BLaER1 (cell line): Measurements from ENCODE around the gene MED16.
"Not testable (repeated sequence)": the region's sequence is repeated elsewhere in the genome, so short reads cannot be mapped to it uniquely, and the experiment has no call there.

Experiments used
- H3K27ac ChIP-seq: shearing (Covaris generic); formaldehyde crosslinking; 2 replicates; pipeline ENCODE4 v1.8.1; 2022
- H3K27me3 ChIP-seq: shearing (Covaris generic); formaldehyde crosslinking; 2 replicates; pipeline ENCODE4 v1.8.1; 2022
- H3K36me3 ChIP-seq: shearing (Covaris generic); formaldehyde crosslinking; 2 replicates; pipeline ENCODE4 v1.8.1; 2022
- H3K4me1 ChIP-seq: shearing (Covaris generic); formaldehyde crosslinking; 2 replicates; pipeline ENCODE4 v1.8.1; 2022
- H3K4me2 ChIP-seq: shearing (Covaris generic); formaldehyde crosslinking; 2 replicates; pipeline ENCODE4 v1.8.1; 2022
- H3K4me3 ChIP-seq: shearing (Covaris generic); formaldehyde crosslinking; 2 replicates; pipeline ENCODE4 v1.8.1; 2022
- H3K9ac ChIP-seq: shearing (Covaris generic); formaldehyde crosslinking; 2 replicates; pipeline ENCODE4 v1.8.1; 2022
- H3K9me3 ChIP-seq: shearing (Covaris generic); formaldehyde crosslinking; 2 replicates; pipeline ENCODE4 v1.8.1; 2022
- H4K20me1 ChIP-seq: shearing (Covaris generic); formaldehyde crosslinking; 2 replicates; pipeline ENCODE4 v1.8.1; 2022
- Cebpa-rat ChIP-seq: shearing (Covaris generic); IDR thresholded peaks from 2 replicates; pipeline ENCODE4 v1.8.1; 2022

The MED16 gene

GRCh38 chr19:881385-882071 is 11.5 kb downstream of the MED16 start:
- H3K9ac ChIP-seq = no peak overlapping the region
- no peaks in the 10 kb centered on the region for H3K27me3 ChIP-seq
- H3K9me3 ChIP-seq = no peaks in the 10 kb centered on the region
- TF ChIP-seq Cebpa-rat = no peak
- H3K4me2 ChIP-seq = no peak overlapping the region
- peaks cover 39% of the 10 kb centered on the region for H4K20me1 ChIP-seq
- H3K27ac ChIP-seq = no peak overlapping the region
- peaks cover 84% of the 10 kb centered on the region for H3K36me3 ChIP-seq
- no peaks in the 10 kb centered on the region for H3K4me1 ChIP-seq
- no peak overlapping the region for H3K4me3 ChIP-seq

- H3K4me3 ChIP-seq = no peak overlapping the region
- no peak for TF ChIP-seq Cebpa-rat
- H3K27ac ChIP-seq = no peak overlapping the region
- H3K9ac ChIP-seq = no peak overlapping the region
- no peaks in the 10 kb centered on the region for H3K27me3 ChIP-seq
- H3K9me3 ChIP-seq = no peaks in the 10 kb centered on the region
- peaks cover 37% of the 10 kb centered on the region for H4K20me1 ChIP-seq
- peaks cover 84% of the 10 kb centered on the region for H3K36me3 ChIP-seq
- no peaks in the 10 kb centered on the region for H3K4me1 ChIP-seq
- H3K4me2 ChIP-seq = no peak overlapping the region
Measured at GRCh38 chr19:879711-880438, 13.1 kb downstream of the MED16 start.

- not testable (repeated sequence) for H3K9me3 ChIP-seq, H3K4me3 ChIP-seq, H3K9ac ChIP-seq, H3K4me1 ChIP-seq, H3K27me3 ChIP-seq, H3K4me2 ChIP-seq, H3K27ac ChIP-seq
- H4K20me1 ChIP-seq = peaks cover 42% of the 10 kb centered on the region
- H3K36me3 ChIP-seq = peaks cover 84% of the 10 kb centered on the region
Measured at GRCh38 chr19:878751-879561, 14.0 kb downstream of the MED16 start.

- H3K4me2 ChIP-seq, H3K27me3 ChIP-seq, H3K27ac ChIP-seq, H3K4me3 ChIP-seq, H3K9ac ChIP-seq, H3K9me3 ChIP-seq: not testable (repeated sequence)
- Histone ChIP-seq H3K36me3 (peaks cover 82% of the 10 kb centered on the region), H3K4me1 (peaks cover 13% of the 10 kb centered on the region), H4K20me1 (peaks cover 49% of the 10 kb centered on the region)
Measured at GRCh38 chr19:877992-878660, 14.9 kb downstream of the MED16 start.

- Histone ChIP-seq H4K20me1 (peaks cover 46% of the 10 kb centered on the region), H3K36me3 (peaks cover 69% of the 10 kb centered on the region), H3K9ac (no peak overlapping the region), H3K4me1 (peaks cover 20% of the 10 kb centered on the region), H3K27me3 (no peaks in the 10 kb centered on the region), H3K4me2 (no peak overlapping the region), H3K27ac (no peak overlapping the region), H3K4me3 (no peak overlapping the region), H3K9me3 (no peaks in the 10 kb centered on the region)
- no peak for TF ChIP-seq Cebpa-rat
Measured at GRCh38 chr19:876780-877314, 16.1 kb downstream of the MED16 start.

- TF ChIP-seq Cebpa-rat = no peak
- H3K36me3 ChIP-seq = peaks cover 65% of the 10 kb centered on the region
Measured at GRCh38 chr19:876089-876488, 16.9 kb downstream of the MED16 start.

GRCh38 chr19:875265-875879 is 17.6 kb downstream of the MED16 start:
- H3K4me3 ChIP-seq = no peak overlapping the region
- no peak overlapping the region; the same call in 1 of the 2 replicates for H3K27ac ChIP-seq
- H3K9me3 ChIP-seq = no peaks in the 10 kb centered on the region
- peaks cover 65% of the 10 kb centered on the region for H3K36me3 ChIP-seq
- H3K27me3 ChIP-seq = no peaks in the 10 kb centered on the region
- peaks cover 21% of the 10 kb centered on the region for H3K4me1 ChIP-seq
- no peak for TF ChIP-seq Cebpa-rat
- H4K20me1 ChIP-seq = peaks cover 33% of the 10 kb centered on the region
- H3K4me2 ChIP-seq = no peak overlapping the region
- H3K9ac ChIP-seq = no peak overlapping the region

More at GRCh38 chr19:876089-876488, 16.9 kb downstream of the MED16 start:
- H3K4me2 ChIP-seq = no peak overlapping the region
- H3K9ac ChIP-seq = no peak overlapping the region
- no peaks in the 10 kb centered on the region for H3K9me3 ChIP-seq
- no peaks in the 10 kb centered on the region for H3K27me3 ChIP-seq
- peaks cover 38% of the 10 kb centered on the region for H4K20me1 ChIP-seq
- H3K4me3 ChIP-seq = no peak overlapping the region
- peaks cover 21% of the 10 kb centered on the region for H3K4me1 ChIP-seq
- no peak overlapping the region for H3K27ac ChIP-seq

GRCh38 chr19:873561-874041 is 19.4 kb downstream of the MED16 start:
- Histone ChIP-seq H3K27ac (no peak overlapping the region), H3K4me1 (peaks cover 26% of the 10 kb centered on the region), H3K27me3 (no peaks in the 10 kb centered on the region), H3K4me3 (no peak overlapping the region), H3K4me2 (no peak overlapping the region; the same call in 1 of the 2 replicates), H4K20me1 (peaks cover 33% of the 10 kb centered on the region), H3K9me3 (no peaks in the 10 kb centered on the region), H3K9ac (no peak overlapping the region), H3K36me3 (peaks cover 68% of the 10 kb centered on the region)
- TF ChIP-seq Cebpa-rat = no peak

- H3K9me3 ChIP-seq = no peaks in the 10 kb centered on the region
- H3K4me2 ChIP-seq = no peak overlapping the region
- peaks cover 73% of the 10 kb centered on the region for H3K36me3 ChIP-seq
- no peak overlapping the region for H3K4me3 ChIP-seq
- no peak overlapping the region for H3K27ac ChIP-seq
- no peaks in the 10 kb centered on the region for H3K27me3 ChIP-seq
- TF ChIP-seq Cebpa-rat = no peak
- peaks cover 33% of the 10 kb centered on the region for H4K20me1 ChIP-seq
- H3K4me1 ChIP-seq = peaks cover 31% of the 10 kb centered on the region
- no peak overlapping the region for H3K9ac ChIP-seq
Measured at GRCh38 chr19:873084-873483, 19.9 kb downstream of the MED16 start.
